ENCODE measurements around the gene ARHGAP45. TPM values are rescaled to one million over a fixed set of nuclear protein-coding genes. Genes with fewer than 3 reads are reported as not detected.
A peak's percentile ranks its signal among the peaks of the same experiment; 100 is the strongest.

The ARHGAP45 gene
- total RNA-seq, 2 donors from 2014 or later, result 13.2 to 23.4 TPM

GRCh38 chr19:1097810-1098176 is 30.8 kb downstream of the ARHGAP45 start:
- peaks cover 45% of the 10 kb centered on the region for H3K4me1 ChIP-seq
- intact Hi-C loops (cut with DNase I), result no loop called here
- ATAC-seq, result no peak

GRCh38 chr19:1098177-1099051 is 31.4 kb downstream of the ARHGAP45 start:
- Histone ChIP-seq H3K9me3 (no peaks in the 10 kb centered on the region), H3K36me3 (replicated peaks in 1 of 2; ENCODE audit: insufficient read depth in 1 of 2, low read depth in 2 of 2) (no peaks in the 10 kb centered on the region), H3K4me3 (no peak overlapping the region), H3K4me1 (peaks cover 47% of the 10 kb centered on the region), H3K27ac (peak overlapping the region in 1 of 4 donors; percentile 18), H3K27me3 (no peaks in the 10 kb centered on the region)
- no peak for TF ChIP-seq POLR2A (IDR thresholded peaks at IDR 0.05)
- no peak for TF ChIP-seq CTCF (IDR thresholded peaks at IDR 0.05)
- DNase-seq, result no peak
- 33 to 43% methylated on average over 14 to 15 of the region's 15 CpGs for WGBS, 2 donors
- ATAC-seq, result no peak
- intact Hi-C loops (cut with DNase I), result no loop called here

More at GRCh38 chr19:1097810-1098176, 30.8 kb downstream of the ARHGAP45 start:
- no peaks in the 10 kb centered on the region for H3K9me3 ChIP-seq
- H3K27me3 ChIP-seq, result no peaks in the 10 kb centered on the region
- DNase-seq, result no peak
- WGBS, 2 donors, result 56% methylated on average over 7 of the region's 7 CpGs
- no peaks in the 10 kb centered on the region for H3K36me3 ChIP-seq (replicated peaks in 1 of 2; ENCODE audit: insufficient read depth in 1 of 2, low read depth in 2 of 2)
- no peak overlapping the region for H3K4me3 ChIP-seq
- H3K27ac ChIP-seq, result peak overlapping the region in 1 of 4 donors; percentile 18
- TF ChIP-seq CTCF (IDR thresholded peaks at IDR 0.05) (no peak), POLR2A (IDR thresholded peaks at IDR 0.05) (no peak)

GRCh38 chr19:1101337-1101698 is 34.4 kb downstream of the ARHGAP45 start:
- Histone ChIP-seq H3K9me3 (no peaks in the 10 kb centered on the region), H3K4me1 (peaks cover 42% of the 10 kb centered on the region), H3K27ac (peak overlapping the region; percentile 13 to 99 (median 65)), H3K4me3 (no peak overlapping the region), H3K27me3 (no peaks in the 10 kb centered on the region), H3K36me3 (replicated peaks in 1 of 2; ENCODE audit: insufficient read depth in 1 of 2, low read depth in 2 of 2) (no peaks in the 10 kb centered on the region)
- ATAC-seq (no peak), DNase-seq (peak in 1 of 4 donors; percentile 59)
- 43 to 44% methylated on average over 8 to 9 of the region's 9 CpGs for WGBS, 2 donors
- intact Hi-C loops (cut with DNase I), result no loop called here
- TF ChIP-seq POLR2A (IDR thresholded peaks at IDR 0.05) (no peak), CTCF (IDR thresholded peaks at IDR 0.05) (no peak)

- 55 to 61% methylated on average over 15 to 17 of the region's 17 CpGs for WGBS, 2 donors
- peak in 3 of 4 donors; percentile 54 to 89 (median 82) for DNase-seq
- peak; percentile 13 for ATAC-seq
- Histone ChIP-seq H3K4me3 (no peak overlapping the region), H3K36me3 (replicated peaks in 1 of 2; ENCODE audit: insufficient read depth in 1 of 2, low read depth in 2 of 2) (no peaks in the 10 kb centered on the region), H3K27me3 (no peaks in the 10 kb centered on the region), H3K27ac (peak overlapping the region; percentile 28 to 99 (median 91)), H3K9me3 (no peaks in the 10 kb centered on the region), H3K4me1 (peaks cover 42% of the 10 kb centered on the region)
- no peak for TF ChIP-seq POLR2A (IDR thresholded peaks at IDR 0.05)
- TF ChIP-seq CTCF (IDR thresholded peaks at IDR 0.05), result no peak
- intact Hi-C loops (cut with DNase I), result no loop called here
These were observed 35.6 kb downstream of the ARHGAP45 start for GRCh38 chr19:1102407-1103131.

All from body of pancreas (tissue), 4 donors.